NT2/D1 (cell line): Measurements from ENCODE around the gene CDR2.

Experiments
- SUZ12 ChIP-seq: IDR thresholded peaks from 2 replicates; pipeline ENCODE4 v1.6.1; 2011; ENCODE audit not compliant: insufficient read length, insufficient read depth; ENCODE audit errors: extremely low read depth
- YY1 ChIP-seq: IDR thresholded peaks from 2 replicates; pipeline ENCODE4 v1.6.1; 2011; ENCODE audit not compliant: insufficient read length, insufficient read depth
- ZNF274 ChIP-seq: IDR thresholded peaks from 2 replicates; pipeline ENCODE4 v1.6.1; 2011; ENCODE audit warnings: mild to moderate bottlenecking, low read depth, low read length

- TF ChIP-seq ZNF274 (no peak), SUZ12 (no peak), YY1 (no peak)
Measured at GRCh38 chr16:22297871-22298733, 76.3 kb downstream of the CDR2 start.
